Testis (tissue), 3 donors: ENCODE data around the gene TTC17. TPM values are rescaled to one million over a fixed set of nuclear protein-coding genes. Genes with fewer than 3 reads are reported as not detected.
A peak's percentile ranks its signal among the peaks of the same experiment; 100 is the strongest.

Source experiments
- DNase-seq: peaks from one replicate; pipeline ENCODE4 v3.0.0-alpha.2; 2019
- H3K27ac ChIP-seq, 2 donors: fragments of 200-600 bp; sonication (generic); one replicate each; pipeline ENCODE4 v1.5.1; 2019
- H3K27me3 ChIP-seq: fragments of 200-600 bp; sonication (generic); one replicate; pipeline ENCODE4 v1.5.1; 2019
- H3K36me3 ChIP-seq: fragments of 200-600 bp; sonication (generic); one replicate; pipeline ENCODE4 v1.5.1; 2017; ENCODE audit warnings: low read depth; ENCODE audit errors: missing control alignments
- H3K4me1 ChIP-seq: fragments of 200-600 bp; sonication (generic); one replicate; pipeline ENCODE4 v1.5.1; 2019
- H3K4me3 ChIP-seq, 2 donors: fragments of 200-600 bp; sonication (generic); one replicate each; pipeline ENCODE4 v1.5.1; 2017 to 2019
- H3K9me3 ChIP-seq: fragments of 200-600 bp; sonication (generic); one replicate; pipeline ENCODE4 v1.5.1; 2017
- POLR2A ChIP-seq: fragments of 450-650 bp; IDR thresholded peaks from one replicate; pipeline ENCODE4 v1.6.1; 2017; ENCODE audit warnings: antibody characterized with exemption, mild to moderate bottlenecking, moderate library complexity
- WGBS, 2 donors: methylation state at CpG; one replicate each; pipeline ENCODE4 v1.1.5; 2018; 5-methylcytosine and 5-hydroxymethylcytosine counted together
- intact Hi-C: fragments of 100-400 bp; cut with DNase I; formaldehyde crosslinking; loops from one replicate; pipeline ENCODE4 v1.15.1; 2023; ENCODE audit warnings: low total_unique reads
- polyA plus RNA-seq: library from polyadenylated mRNA; stranded (reverse); fragments of 350-450 nt; fragmentation: Illumina TruSeq; extraction: RNeasy Lipid Tissue Mini Kit (QIAGEN cat#74804); gene quantifications from one replicate; pipeline ENCODE4 v1.2.3, GENCODE V29; 2014; ENCODE audit warnings: low read depth, low replicate concordance; ENCODE audit not compliant: insufficient read depth
- total RNA-seq, 2 donors: library from RNA; depleted of rRNA; stranded (reverse); fragments of >200 nt; gene quantifications; one replicate each; pipeline ENCODE4 v1.2.3, GENCODE V29; 2016
- TF ChIP-seq, protein P1 (sequence below), 3 experiments: fragments of 450-650 bp in 2 of 3; fragments of 200-600 bp in 1 of 3; sonication (generic) in 1 of 3; IDR thresholded peaks; one replicate each; pipeline ENCODE4 v1.5.1; 2016 to 2019; ENCODE audit warnings: antibody characterized with exemption in 3 of 3, mild to moderate bottlenecking in 2 of 3, moderate library complexity in 1 of 3

The TTC17 gene
- total and polyA plus RNA-seq, 3 donors from 2014 or later = 74.9 to 141 (median 134) TPM

DNA sequence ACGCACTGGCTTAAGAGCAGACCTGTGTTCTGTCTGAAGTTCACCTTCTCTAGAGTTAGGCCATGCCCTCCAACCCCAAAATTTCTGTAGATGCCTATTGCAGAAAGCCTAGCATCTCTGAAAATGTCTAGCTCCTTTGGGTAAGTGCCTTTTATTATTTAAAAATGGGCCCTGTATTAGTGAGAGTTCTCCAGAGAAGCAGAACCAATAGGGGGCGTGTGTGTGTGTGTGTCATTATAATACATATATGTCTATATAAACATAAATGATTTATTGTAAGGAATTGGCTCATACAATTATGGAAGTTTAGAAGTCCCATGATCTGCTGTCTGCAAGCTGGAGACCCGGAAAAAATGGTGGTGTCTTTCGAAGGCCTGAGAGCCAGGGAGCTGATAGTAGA is 144.7 kb downstream of the TTC17 start:
- Histone ChIP-seq H3K36me3 (no peaks in the 10 kb centered on the region), H3K9me3 (no peaks in the 10 kb centered on the region), H3K4me3 (no peak overlapping the region), H3K27ac (no peak overlapping the region), H3K27me3 (no peaks in the 10 kb centered on the region), H3K4me1 (no peaks in the 10 kb centered on the region)
- DNase-seq = no peak
- TF ChIP-seq, protein P1, sequence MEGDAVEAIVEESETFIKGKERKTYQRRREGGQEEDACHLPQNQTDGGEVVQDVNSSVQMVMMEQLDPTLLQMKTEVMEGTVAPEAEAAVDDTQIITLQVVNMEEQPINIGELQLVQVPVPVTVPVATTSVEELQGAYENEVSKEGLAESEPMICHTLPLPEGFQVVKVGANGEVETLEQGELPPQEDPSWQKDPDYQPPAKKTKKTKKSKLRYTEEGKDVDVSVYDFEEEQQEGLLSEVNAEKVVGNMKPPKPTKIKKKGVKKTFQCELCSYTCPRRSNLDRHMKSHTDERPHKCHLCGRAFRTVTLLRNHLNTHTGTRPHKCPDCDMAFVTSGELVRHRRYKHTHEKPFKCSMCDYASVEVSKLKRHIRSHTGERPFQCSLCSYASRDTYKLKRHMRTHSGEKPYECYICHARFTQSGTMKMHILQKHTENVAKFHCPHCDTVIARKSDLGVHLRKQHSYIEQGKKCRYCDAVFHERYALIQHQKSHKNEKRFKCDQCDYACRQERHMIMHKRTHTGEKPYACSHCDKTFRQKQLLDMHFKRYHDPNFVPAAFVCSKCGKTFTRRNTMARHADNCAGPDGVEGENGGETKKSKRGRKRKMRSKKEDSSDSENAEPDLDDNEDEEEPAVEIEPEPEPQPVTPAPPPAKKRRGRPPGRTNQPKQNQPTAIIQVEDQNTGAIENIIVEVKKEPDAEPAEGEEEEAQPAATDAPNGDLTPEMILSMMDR (IDR thresholded peaks at IDR 0.05) = no peak
- TF ChIP-seq POLR2A = no peak
- 80 to 90% methylated on average over 4 of the region's 4 CpGs for WGBS, 2 donors
- intact Hi-C loops = no loop called here

DNA sequence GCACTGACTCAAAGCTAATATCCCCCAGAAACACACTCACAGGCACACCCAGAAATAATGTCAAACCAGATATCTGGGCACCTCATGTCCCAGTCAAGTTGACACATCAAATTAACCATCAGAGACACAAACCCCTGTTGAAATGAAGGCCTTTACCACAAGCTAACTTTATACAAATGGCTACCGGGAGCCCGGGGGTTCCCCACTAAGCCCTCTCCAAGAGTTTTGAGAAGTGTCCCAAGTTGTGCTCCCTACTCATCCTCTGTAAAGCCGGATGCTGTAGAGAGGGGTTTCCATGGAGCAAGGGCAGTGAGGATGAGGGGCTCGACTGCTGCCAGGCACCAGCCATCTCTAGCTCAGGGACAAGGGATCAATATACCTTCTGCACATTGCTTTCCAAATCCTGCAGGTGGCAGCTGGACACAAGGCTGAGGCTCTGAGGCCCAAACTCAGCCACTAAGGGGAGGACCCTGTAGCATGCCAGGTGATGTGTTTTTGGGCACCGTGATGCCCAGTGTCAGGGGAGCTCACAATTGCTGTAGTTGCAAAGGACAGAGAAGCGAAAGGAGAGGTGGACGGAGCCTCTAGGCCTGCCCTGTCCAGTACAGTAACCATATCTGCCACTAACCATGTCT is 145.7 kb downstream of the TTC17 start:
- Histone ChIP-seq H3K27ac (no peak overlapping the region), H3K36me3 (no peaks in the 10 kb centered on the region), H3K27me3 (no peaks in the 10 kb centered on the region), H3K4me1 (no peaks in the 10 kb centered on the region), H3K9me3 (no peaks in the 10 kb centered on the region), H3K4me3 (no peak overlapping the region)
- DNase-seq = peak; percentile 65
- intact Hi-C loops = no loop called here
- WGBS, 2 donors = 75 to 82% methylated on average over 5 to 7 of the region's 7 CpGs
- TF ChIP-seq, protein P1 (IDR thresholded peaks at IDR 0.05) = peak; percentile 33 to 48 (median 42)
- TF ChIP-seq POLR2A = no peak

DNA sequence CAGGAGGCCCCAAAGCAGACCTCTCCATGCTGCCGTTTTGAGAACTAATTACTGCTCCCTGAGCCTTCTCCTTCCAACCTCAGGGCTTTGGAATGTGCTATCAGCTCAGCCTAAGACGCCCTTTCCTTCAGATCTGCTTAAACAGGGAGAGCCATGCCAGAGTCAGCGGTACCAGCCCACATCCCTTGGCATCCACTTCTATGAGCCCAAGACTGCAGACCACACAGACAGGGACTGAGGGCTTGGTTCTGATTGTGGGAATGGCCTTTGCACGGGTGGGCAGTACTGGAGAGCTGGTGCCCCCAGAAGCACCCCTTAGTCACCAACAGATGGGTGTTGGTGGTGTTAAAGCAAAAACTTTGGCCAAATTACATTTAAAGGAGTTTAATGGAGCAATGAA is 146.5 kb downstream of the TTC17 start:
- no peak overlapping the region for H3K4me3 ChIP-seq
- no peak overlapping the region for H3K27ac ChIP-seq
- no peaks in the 10 kb centered on the region for H3K27me3 ChIP-seq
- intact Hi-C loops = no loop called here
- no peaks in the 10 kb centered on the region for H3K9me3 ChIP-seq
- H3K36me3 ChIP-seq = no peaks in the 10 kb centered on the region
- TF ChIP-seq, protein P1 (IDR thresholded peaks at IDR 0.05) = no peak
- TF ChIP-seq POLR2A = no peak
- WGBS, 2 donors = 53 to 54% methylated on average over 4 of the region's 4 CpGs
- H3K4me1 ChIP-seq = no peaks in the 10 kb centered on the region
- DNase-seq = no peak

DNA sequence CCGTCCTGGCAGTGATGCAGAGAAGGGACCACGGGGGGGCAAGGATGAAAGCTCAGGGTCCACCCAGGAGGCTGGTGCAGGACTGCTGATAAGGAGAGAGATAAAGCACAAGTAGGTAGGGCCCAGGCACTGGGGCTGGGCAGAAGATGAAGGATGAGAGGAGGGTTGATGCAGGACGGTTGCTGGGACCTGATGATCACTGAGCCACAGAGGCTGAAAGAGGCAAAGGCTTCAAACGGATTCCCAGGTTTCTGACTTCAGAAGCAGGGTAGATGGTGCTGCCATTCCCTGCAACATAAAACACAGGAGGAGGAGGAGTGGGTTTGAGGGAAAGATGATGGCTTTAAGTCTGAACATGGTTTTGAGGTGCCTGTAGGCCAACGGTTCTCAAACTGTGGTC is 148.5 kb downstream of the TTC17 start:
- TF ChIP-seq POLR2A = no peak
- TF ChIP-seq, protein P1 (IDR thresholded peaks at IDR 0.05) = no peak

DNA sequence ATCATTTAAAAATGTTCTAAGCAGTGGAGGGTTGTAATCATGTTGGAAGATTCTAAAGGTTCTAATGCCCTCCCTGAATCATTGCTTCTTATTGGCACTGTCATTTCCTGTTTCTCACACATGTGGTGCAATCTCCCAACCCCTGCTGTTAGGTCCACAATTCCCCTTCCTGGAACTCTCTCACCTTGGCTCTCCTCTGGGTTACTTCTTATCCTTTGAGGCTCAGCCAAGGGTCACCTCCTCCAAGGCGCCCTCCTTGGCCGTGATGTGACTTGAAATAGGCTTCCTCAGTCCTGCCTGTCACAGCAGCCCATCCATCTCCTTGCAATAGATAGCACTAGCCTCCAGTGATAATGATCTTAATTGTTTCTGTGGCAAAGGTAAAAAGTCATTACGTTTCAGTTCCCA is 149.8 kb downstream of the TTC17 start:
- Histone ChIP-seq H3K9me3 (no peaks in the 10 kb centered on the region), H3K4me1 (no peaks in the 10 kb centered on the region), H3K4me3 (no peak overlapping the region), H3K36me3 (no peaks in the 10 kb centered on the region), H3K27me3 (no peaks in the 10 kb centered on the region), H3K27ac (no peak overlapping the region)
- no peak for DNase-seq
- 36 to 40% methylated on average over 3 of the region's 3 CpGs for WGBS, 2 donors
- TF ChIP-seq, protein P1 (IDR thresholded peaks at IDR 0.05) = no peak
- no peak for TF ChIP-seq POLR2A
- intact Hi-C loops = no loop called here

More for the DNA sequence above, 148.5 kb downstream of the TTC17 start:
- DNase-seq = no peak
- no peaks in the 10 kb centered on the region for H3K36me3 ChIP-seq
- no peaks in the 10 kb centered on the region for H3K9me3 ChIP-seq
- H3K27me3 ChIP-seq = no peaks in the 10 kb centered on the region
- H3K4me1 ChIP-seq = no peaks in the 10 kb centered on the region
- H3K27ac ChIP-seq = no peak overlapping the region
- intact Hi-C loops = no loop called here
- WGBS, 2 donors = 79 to 88% methylated on average over 5 of the region's 5 CpGs
- no peak overlapping the region for H3K4me3 ChIP-seq
